GM12873 (cell line): ENCODE data around the gene GAGE10.

Experiments
- CTCF ChIP-seq: IDR thresholded peaks from 2 replicates; pipeline ENCODE4 v1.5.1; 2012; ENCODE audit warnings: low read depth, mild to moderate bottlenecking, moderate library complexity, low read length, control low read depth; ENCODE audit not compliant: insufficient read depth; ENCODE audit errors: missing control alignments

Gene GAGE10

GRCh38 chrX:49260221-49260985 is 43.0 kb upstream of the GAGE10 start:
- TF ChIP-seq CTCF = no peak

GRCh38 chrX:49262603-49263002 is 40.8 kb upstream of the GAGE10 start:
- TF ChIP-seq CTCF = no peak

- no peak for TF ChIP-seq CTCF
Measured at GRCh38 chrX:49263631-49264030, 39.8 kb upstream of the GAGE10 start.

GRCh38 chrX:49264460-49264859 is 39.0 kb upstream of the GAGE10 start, which contains the start of gene FOXP3:
FOXP3 (minus strand) TSS chrX:49264710; CDS start chrX:49258505, 6,205 bp downstream.
- no peak for TF ChIP-seq CTCF

- no peak for TF ChIP-seq CTCF
Measured at GRCh38 chrX:49266523-49267445, 36.7 kb upstream of the GAGE10 start.

GRCh38 chrX:49268702-49269009 is 34.8 kb upstream of the GAGE10 start:
- no peak for TF ChIP-seq CTCF
